HL-60/S4 treated with retinoic acid at 250 ng/mL for 4 days and 3 days (cell line): Measurements from ENCODE around the gene HTR4.

Experiments
- in situ Hi-C: fragments of 300-500 bp; cut with MboI; formaldehyde crosslinking; loops from 2 replicates; pipeline ENCODE4 v1.7.0; 2022; ENCODE audit warnings: low sequenced_read_pairs

The HTR4 gene

GRCh38 chr5:148445578-148445977 lies 208.7 kb downstream of the HTR4 start:
- in situ Hi-C loops: loop anchor here (25.0 kb wide), 1 partner anchor 592 kb away; no protein-coding TSS in a partner anchor

GRCh38 chr5:148443998-148444397 lies 210.3 kb downstream of the HTR4 start:
- in situ Hi-C loops: loop anchor here (25.0 kb wide), 1 partner anchor 593 kb away; no protein-coding TSS in a partner anchor

GRCh38 chr5:148443241-148443640 lies 211.1 kb downstream of the HTR4 start:
- in situ Hi-C loops: loop anchor here (25.0 kb wide), 1 partner anchor 594 kb away; no protein-coding TSS in a partner anchor

- in situ Hi-C loops: loop anchor here (25.0 kb wide), 1 partner anchor 598 kb away; no protein-coding TSS in a partner anchor
Observed at GRCh38 chr5:148438933-148439332, 215.4 kb downstream of the HTR4 start.

- in situ Hi-C loops: loop anchor here (25.0 kb wide), 1 partner anchor 600 kb away; no protein-coding TSS in a partner anchor
Observed at GRCh38 chr5:148437249-148437648, 217.1 kb downstream of the HTR4 start.

GRCh38 chr5:148436029-148436428 lies 218.3 kb downstream of the HTR4 start:
- in situ Hi-C loops: loop anchor here (25.0 kb wide), 1 partner anchor 601 kb away; no protein-coding TSS in a partner anchor

- in situ Hi-C loops: loop anchor here (25.0 kb wide), 1 partner anchor 603 kb away; no protein-coding TSS in a partner anchor
Observed at GRCh38 chr5:148433826-148434225, 220.5 kb downstream of the HTR4 start.
